GM19455 (cell line): Measurements from ENCODE around the gene C6orf132.
"Not testable (repeated sequence)": the region's sequence is repeated elsewhere in the genome, so short reads cannot be mapped to it uniquely, and the experiment has no call there.

Experiments used
- ATAC-seq: cut with Tn5 transposase; IDR thresholded peaks from one replicate; pipeline ENCODE4 v1.9.1; 2021; ENCODE audit not compliant: unreplicated experiment

C6orf132 gene

DNA sequence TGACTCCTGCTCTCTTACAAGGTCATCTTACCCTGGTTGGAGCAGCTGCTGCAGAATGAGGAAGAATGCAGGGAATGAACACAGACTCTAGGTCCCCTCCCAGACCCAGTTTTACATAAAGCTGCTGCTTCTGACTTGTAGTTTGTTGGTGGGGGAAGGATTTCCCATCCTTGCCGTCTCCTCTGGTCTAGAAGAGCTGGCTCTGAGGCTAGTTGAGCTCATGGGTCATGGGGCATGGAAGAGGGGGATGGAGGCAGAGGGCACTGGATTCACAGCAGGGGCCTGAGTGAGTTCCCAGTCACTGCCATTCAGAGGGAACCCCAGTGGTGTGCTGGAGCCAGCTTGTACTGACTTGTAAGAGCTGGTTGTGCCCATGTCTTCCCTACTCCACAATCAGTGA is 21.6 kb upstream of the C6orf132 start:
- ATAC-seq = no peak

DNA sequence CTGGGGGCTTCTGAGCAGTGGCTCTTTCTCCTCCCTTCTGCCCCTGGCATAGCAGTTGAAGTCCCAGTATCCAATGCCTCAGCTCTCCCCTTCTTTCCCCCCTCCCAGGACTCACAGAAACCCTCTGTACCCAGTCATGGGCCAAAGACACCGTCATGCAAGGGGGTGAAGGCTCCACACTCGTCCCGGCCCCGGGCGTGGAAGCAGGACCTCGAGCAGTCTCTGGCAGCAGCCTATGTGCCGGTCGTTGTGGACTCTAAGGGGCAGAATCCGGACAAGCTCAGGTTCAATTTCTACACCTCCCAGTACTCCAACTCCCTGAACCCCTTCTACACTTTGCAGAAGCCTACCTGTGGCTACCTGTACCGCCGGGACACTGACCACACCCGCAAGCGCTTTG is 20.4 kb upstream of the C6orf132 start:
- no peak for ATAC-seq

DNA sequence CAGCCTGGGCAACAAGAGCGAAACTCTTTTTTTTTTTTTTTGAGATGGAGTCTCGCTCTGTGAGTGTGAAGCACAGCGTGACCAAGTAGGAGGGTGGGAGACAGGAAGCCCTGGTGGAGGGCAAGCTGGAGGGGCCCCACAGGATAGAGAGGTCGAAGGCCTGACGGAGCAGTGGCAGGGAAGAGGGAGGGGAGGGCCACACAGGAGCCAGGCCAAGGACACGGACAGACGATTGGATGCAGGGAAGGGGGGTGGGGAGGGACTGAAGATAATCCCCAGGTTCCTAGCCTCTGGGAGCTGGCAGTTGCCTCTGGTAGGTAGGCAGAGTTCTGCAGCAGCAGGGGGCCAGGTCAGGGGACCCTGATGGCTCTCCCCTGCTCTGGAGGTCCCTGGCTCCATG is 20.0 kb upstream of the C6orf132 start:
- ATAC-seq = no peak

DNA sequence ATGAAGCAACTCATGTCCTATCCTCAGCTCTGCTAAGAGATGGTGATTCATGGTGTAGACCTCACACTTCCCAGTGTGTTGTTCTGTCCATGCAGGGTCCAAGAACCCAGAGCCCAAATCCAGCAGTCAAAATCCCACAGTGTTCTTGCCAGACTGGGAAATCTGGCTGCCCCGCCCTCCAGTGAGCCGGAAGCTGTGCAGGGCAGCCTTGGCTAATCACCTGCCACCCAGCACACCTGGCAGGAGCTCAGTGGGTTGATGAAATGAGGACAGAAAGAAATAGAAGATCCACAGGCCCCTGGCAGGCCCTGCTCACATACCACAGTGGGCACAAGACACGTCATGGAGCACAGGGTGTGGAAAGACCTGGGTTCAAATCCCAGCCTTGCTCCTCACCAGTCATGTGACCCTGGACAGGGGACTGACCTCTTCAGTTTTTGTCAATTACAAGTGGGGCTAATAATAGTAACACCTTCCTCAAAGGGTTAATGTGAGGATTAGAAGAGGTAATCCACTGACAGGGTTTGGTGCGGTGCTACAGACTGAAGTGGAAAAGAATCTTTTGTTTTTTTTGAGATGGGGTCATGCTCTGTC is 17.1 kb upstream of the C6orf132 start:
- no peak for ATAC-seq

DNA sequence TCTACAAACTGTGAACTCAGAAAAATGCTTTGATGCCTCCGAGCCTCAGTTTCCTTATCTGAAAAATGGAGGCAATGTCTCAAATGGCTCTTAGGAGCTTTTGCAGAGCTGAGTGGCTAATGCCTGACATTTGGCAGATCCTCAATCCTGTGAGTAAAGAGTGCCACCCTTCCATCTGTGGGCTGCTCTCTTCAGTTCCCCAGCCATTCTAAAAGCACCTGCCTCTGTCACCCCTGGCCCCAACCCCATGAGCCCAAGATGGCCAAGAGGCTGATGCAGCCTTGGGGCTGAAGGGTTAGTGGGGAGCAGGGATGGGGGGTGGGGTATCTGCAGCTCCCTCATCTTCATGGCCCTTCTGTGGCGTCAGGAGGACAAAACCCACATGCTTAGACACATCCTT is 16.2 kb upstream of the C6orf132 start:
- no peak for ATAC-seq

DNA sequence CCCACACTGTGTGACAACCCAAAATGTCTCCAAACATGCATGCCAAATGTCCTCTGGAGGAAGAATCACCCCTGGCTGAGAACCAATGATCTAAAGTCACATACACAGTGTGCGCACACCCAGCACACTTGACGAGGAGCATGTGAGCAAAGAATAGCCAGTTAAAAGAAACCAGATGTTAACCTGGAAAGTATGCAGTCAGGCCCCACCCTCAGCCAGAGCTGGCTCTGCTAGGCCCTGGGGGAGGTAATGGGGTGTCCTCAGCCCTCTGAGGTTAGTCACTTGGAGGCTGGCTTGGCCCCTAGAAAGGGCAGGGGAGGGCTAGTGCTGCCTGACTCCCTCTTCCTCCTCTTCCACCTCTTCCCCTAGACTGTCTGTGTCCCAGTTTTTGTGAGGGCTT is 15.6 kb upstream of the C6orf132 start:
- ATAC-seq = no peak

DNA sequence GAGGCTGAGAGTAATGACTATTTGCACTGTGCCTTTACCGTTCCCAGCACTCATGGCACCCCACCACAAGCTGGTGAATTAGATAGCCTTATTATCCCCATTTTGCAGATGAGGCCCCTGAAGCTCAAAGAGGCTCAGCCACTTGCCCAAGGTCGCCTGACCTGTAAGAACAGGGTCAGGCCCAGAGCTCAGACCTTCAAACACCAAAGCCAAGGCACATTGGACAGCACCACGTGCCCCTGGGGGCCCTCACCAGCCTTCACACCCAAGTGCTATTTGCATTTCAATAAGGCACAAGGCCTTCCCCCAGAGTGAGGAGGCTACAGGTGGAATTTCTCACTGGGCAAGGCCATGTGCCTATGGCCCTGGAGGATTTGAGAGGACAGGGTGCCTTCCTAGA is 14.2 kb upstream of the C6orf132 start:
- no peak for ATAC-seq

DNA sequence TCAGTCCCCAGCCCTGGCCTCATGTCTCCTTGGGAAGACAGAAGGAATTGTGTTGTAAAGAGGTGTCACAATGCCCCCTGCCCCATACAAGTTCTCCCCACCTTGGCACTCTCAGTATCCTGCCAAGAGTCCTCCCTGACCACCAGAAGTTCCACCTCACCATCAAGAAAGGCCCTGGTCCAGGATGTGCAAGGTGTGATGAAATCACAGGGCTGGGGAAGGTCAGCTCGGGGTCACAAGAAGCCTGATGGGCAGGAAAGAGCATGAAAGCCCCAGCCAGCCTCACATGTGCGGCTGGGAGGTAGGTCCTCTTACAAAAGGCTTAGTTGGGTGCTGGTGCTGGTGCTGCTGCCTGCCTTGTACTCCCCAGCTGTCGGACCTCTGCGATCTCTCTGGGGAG is 12.9 kb upstream of the C6orf132 start:
- no peak for ATAC-seq

DNA sequence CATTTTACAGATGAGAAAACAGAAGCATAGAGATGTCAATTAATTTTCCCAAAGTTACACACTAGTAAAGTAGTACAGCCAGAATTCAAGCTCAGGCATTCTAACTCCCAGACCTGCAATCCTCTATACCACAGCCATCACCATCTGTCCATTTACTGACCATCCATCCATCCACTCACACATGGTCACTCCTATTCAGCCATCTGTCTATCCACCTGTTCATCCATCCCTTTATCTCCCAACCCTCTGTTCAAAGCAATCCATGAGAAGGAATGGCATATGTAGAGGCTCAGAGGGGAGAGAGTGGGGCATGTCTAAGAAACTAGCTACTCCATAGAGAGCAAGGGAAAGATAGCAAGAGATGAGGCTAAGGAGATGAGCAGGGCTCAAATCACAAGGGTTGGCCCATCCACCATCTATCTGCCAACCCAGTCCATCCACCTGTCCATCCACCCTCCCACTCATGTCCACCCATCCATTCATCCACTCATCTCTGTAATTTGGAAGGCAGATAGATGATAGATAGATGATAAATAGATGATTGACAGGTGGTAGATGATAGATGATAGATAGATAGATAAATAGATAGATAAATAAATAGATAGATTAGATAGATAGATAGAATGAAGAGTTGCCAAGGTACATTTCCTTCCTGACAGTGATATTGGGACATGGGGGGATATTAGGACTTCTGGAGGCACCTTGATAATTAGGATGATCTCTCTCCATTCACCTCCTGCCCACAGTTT is 12.2 kb upstream of the C6orf132 start:
- ATAC-seq = no peak

DNA sequence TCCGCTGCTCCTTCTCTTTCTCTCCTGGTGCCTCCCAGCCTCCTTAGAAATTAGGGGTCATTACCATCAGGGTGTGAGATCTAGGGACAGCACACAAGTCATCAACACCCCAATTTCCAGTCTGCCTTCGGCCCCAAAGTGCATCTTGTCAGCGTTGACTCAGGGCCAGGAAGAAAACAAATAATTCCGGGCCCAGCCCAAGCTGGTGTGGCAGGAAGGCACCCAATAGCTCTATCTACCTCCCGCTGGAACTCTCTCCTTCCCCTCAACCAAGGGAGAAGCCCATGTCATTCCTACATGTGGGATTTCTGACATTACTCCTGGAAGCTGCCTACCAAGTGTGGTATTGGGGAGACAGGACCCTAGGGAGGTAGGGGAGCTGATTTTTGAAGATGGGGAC is 11.5 kb upstream of the C6orf132 start:
- no peak for ATAC-seq

DNA sequence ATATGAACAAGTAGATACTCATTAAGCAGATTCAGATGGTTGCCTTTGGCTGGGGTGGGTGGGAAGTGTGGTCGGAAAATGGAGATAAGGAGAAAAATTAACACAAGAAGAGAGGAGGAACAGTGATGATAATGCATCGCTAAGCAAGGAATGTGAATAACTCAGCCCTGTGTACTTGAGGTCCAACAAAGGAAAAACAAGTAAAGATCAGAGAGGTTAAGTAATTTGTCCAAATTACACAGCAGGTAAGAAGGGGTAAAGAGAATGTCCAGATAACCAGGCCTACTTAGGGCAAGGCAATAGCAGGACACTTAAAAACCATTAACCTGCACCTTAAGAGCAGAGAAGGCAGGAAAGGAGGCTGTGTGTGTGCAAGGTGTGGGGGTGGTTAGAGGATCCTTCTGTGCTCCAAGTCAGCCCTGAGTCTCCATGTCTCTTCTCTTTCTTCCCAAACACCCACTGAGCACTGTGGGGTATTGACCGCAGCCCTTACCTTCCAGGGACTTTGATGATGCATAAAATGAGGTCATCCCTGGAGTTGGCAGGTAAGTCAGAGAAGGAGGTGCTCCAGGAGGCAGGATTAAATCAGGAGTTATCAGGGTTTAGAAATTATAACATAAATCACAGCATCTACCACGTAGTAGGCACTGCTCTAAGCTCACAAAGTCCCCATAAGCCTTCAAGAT is 10.3 kb upstream of the C6orf132 start:
- ATAC-seq = not testable (repeated sequence)

DNA sequence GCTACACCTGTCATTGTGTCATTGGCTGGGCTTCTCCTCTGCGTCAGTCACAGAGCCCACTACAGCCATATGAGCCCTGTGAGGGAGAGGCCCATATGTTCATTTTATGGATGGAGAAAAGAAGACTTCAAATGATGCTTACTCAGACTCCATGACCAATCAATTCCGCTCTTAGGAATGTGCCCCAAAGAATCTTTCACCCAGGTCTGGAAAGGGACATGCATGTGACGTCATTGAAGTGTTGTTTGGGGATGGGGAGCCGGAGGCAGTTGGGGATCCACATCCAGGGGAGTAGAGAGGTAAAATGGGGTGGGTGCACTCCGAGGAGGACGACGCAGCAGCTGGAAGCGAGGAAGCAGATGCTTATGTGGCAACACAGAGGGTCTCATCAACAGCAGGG is 9.6 kb upstream of the C6orf132 start:
- ATAC-seq = no peak

DNA sequence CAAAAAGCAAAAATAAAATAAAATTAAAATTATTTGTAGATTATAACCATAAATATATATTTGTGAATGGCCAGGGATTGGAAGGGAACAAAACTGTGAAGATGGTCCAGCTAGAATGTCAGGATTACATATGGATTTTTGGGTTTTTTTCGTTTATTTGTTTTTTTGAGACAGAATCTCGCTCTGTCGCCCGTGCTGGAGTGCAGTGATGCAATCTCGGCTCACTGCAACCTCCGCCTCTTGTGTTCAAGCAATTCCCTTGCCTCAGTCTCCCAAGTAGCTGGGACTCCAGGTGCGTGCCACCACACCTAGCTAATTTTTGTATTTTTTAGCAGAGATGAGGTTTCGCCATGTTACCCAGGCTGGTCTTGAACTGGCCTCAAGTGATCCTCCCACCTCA is 7.8 kb upstream of the C6orf132 start:
- no peak for ATAC-seq

DNA sequence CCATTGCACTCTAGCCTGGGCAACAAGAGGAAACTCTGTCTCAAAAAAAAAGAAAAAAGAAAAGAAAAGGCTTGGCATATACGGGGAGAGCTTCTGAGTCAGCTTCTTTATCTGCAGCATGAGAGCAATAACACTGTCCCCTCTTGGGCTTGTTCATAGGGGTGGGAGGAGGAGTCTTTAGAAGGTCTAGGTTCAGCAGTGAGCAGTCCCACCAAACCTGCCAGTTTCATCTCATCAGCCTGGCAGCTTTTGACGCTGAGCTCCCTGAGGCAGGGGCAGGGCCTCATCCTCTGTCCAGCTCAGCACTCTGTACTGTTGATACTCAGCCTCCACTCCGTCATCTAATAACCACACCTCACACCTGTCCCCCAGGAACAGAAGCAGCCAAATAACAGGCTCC is 5.6 kb upstream of the C6orf132 start:
- no peak for ATAC-seq

DNA sequence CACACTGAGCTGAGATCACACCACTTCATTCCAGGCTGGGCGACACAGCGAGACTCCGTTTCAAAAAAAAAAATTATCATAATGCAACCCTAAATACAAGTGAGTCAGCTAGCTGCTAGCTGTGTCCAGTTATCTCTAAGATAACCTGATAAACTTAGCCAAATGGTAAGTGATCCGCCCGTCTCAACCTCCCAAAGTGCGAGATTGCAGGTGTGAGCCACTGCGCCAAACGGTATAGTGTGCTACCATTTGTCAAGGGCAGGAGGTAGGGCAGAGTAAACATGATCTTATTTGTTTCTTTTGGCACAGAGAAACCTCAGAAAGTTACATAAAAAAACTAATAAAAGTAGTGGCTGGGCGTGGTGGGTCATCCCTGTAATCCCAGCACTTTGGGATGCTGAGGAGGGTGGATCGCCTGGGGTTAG is 4.7 kb upstream of the C6orf132 start:
- no peak for ATAC-seq

DNA sequence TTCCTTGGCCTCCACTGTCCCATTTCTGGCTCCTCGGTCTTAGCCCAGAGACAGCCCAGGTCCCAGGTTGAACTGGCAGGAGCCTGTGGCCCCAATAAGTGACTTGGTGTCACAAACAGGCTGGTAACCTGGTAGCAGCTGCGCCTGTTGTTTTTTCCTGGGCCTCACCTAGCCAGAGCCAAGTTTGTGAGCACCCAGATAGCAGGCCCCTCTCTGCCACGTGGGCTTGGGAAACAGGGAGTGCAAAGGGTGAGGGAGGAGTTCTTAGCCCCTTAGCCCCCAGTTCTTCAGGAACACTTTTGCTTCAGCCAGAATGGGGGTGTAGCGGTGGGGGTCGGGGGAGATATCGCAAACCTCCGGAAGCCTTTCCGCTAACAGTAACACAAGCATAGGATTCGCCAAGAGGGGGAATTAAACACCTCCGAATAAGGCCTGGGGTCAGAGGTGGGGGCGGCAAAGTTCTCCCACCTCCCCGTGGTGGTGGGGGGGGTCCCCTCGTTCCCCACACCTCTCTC is 760 bp downstream of the C6orf132 start:
- ATAC-seq = no peak

DNA sequence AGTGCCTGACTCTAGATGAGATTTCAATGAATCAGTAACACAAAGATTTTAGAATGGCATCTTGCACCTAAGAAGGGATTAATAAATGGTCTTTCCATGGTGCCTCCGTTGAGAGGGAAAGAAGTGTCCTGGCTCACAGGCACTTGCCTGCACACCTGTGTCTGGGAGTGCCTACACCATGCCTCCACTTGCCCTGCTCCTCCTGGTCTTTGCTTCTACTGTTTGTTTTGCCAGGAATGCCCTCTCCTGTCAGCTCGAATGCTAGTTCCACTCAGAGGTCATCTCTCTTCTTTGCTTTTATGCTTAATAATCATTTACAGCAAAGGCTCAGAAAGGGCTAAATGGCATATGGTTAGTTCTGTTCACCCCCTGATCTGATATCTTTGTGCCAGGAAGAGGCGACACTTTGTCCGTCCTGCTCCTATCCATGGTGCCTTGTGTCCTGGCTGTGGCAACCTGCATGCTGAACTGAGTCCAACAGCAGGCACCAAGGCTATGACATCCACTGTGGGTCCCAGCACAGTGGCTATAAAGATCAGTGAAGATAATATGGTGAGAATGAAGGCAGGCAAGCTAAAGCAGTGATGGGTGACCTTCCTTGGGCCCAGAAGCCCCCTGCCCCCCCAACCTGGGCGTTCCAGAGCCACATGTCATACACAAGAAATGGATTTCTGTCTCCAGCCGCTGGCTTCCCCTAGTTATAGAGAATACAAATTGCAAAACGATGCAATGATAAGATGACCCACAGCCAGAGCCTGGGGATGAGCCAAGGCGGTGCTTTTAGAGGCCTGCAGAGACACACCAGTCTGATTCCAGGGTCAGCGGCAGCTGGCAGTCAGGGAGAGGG is 1.4 kb downstream of the C6orf132 start:
- no peak for ATAC-seq

DNA sequence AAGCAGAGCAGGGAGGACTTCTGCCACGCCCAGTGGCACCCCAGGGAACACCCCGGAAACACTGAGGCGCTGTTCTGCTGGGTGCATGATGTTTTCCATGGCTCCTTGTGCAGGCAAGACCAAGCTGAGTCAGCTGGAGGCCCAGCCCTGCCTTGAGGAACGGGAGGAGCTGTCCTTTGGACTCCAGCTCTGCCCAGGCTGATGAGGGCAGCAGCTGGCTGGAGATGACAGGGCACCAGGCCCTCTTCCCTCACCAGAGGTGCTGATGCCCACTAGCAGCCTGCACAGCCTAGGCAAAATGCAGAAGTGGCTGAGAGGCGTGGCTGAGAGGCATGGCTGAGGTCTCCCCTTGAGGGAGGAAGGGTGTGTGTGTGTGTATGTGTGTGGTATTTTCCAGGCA is 2.4 kb downstream of the C6orf132 start:
- ATAC-seq = no peak

DNA sequence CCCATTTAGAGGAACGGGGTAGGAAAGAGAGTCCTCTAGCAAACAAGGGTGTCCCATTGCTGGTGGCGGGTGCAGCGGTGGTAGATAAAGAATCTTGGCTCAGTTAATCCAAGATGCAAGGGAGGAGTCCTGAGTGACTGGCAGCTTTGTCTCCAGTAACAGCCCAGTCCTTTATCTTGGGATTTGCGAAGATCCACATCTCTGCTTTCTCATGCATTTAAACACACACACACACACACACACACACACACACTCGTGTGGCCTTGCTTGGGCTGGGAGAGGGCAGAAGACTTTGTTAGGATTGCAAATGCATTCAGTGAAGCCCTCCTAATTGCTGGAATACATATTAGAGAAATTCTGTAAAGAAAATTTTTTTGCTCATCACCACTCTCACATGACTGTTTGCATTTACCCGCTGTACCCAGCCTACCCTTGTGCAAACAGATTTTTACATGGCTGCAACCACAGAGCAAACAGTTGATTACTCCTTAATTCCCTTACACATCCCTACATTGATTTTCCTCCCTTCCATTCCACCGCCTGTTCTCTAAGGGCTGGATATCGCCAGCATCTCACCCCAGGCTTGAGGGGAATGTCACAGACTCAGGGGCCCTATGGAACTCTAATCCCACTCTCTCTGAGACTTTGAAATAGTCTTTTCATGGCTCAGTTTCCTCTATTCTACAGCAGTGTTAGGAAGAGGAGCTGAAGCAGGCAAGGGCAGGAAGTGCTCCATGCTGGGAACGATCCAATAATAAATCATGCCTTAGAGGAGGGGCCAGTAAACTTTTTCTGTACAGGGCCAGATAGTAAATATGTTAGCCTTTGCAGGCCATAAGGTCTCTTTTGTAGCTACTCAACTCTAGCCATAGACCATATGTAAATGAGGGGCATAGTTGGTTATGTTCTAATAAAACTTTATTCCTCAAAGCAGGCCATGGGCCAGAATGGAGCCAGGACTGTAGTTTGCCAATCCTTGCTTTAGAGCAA is 3.5 kb downstream of the C6orf132 start:
- ATAC-seq = no peak

DNA sequence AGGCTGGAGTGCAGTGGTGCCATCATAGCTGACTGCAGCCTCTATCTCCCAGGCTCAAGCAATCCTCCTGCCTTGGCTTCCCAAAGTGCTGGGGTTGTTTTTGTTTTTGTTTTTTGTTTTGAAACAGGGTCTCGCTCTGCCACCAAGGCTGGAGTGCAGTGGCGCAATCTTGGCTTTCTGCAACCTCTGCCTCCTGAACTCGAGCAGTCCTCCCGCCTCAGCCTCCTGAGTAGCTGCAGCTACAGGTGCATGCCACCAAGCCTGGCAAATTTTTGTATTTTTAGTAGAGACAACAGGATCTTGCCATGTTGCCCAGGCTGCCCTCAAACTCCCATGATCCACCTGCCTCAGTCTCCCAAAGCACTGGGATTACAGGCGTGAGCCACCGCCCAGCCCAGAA is 4.2 kb downstream of the C6orf132 start:
- no peak for ATAC-seq
